Measurements from ENCODE around the gene EPHA8. TPM values are rescaled to one million over a fixed set of nuclear protein-coding genes. Genes with fewer than 3 reads are reported as not detected.

The EPHA8 gene
- polyA plus RNA-seq, 2 of the 4 experiments (the other 2 are of a cell fraction) = not detected

DNA sequence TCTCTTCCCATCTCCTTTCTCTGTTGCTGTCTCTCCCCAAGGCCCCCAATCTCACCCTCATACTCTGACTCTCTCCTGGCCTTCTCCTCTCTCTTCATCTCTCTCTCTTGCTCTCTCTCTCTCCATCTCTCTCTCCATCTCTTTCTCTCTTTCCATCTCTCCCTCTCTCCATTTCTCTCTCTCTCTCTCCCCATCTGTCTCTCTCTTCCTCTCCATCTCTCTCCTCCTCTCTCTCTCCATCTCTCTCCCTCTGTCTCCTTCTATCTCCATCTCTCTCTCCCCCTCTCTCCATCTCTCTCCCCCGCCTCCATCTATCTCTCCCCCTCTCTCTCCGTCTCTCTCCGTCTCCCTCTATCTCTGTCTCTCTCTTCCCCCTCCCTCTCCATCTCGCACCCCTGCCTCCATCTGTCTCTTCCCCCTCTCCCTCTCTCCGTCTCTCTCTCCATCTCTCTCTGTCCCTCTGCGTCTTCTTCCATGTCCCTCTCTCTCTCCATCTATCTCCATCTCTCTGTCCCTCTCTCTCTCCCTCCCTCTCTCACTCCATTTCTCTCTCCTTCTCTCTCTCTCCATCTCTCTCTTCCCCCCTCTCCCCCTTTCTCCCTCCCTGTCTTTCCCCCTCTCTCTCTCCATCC is 16.0 kb upstream of the EPHA8 start (continued):
- TF ChIP-seq, protein P1, sequence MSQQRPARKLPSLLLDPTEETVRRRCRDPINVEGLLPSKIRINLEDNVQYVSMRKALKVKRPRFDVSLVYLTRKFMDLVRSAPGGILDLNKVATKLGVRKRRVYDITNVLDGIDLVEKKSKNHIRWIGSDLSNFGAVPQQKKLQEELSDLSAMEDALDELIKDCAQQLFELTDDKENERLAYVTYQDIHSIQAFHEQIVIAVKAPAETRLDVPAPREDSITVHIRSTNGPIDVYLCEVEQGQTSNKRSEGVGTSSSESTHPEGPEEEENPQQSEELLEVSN (IDR thresholded peaks at IDR 0.05; ENCODE audit: borderline replicate concordance, low read depth) = no peak
- TF ChIP-seq MAFK (IDR thresholded peaks at IDR 0.05; ENCODE audit: partially characterized antibody) = no peak
- TF ChIP-seq BHLHE40 (IDR thresholded peaks at IDR 0.05; ENCODE audit: low read depth, low read length) = no peak
- no peak for TF ChIP-seq POLR2A (IDR thresholded peaks at IDR 0.05; ENCODE audit: low read length)
- TF ChIP-seq ZNF302 (CRISPR knock-in tag; IDR thresholded peaks at IDR 0.05) = no peak

DNA sequence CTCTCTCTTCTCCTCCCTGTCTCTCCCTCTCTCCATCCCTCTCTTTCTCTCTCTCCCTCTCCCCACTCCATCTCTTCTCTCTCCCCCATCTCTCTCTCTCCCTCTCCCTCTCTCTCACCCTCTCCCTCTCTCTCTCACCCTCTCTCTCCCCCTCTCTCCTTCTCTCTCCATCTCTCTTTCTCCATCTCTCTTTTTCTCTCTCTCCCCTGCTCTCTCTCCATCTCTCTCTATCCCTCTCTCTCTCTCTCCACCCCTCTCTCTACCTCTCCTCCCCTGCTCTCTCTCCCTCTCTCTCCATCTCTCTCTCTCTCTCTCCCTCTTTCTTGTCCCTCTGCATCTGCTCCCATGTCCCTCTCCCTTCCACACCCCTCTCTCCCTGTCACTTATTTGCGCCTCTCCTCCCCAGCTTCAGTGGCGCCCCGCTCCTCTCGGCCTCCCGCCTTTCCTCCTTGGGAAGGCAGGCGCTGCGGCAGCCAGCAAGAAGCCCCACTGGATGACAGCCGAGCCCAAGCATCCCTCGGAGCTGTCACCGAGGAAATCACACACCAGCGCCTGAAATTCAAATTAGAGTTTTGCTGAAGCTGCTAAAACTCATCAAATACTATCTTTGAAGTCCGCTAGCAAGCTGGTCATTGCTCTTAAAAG is 15.3 kb upstream of the EPHA8 start:
- Histone ChIP-seq H3K9me3 (no peaks in the 10 kb centered on the region), H3K4me1 (no peaks in the 10 kb centered on the region), H3K27ac (no peak overlapping the region), H3K4me2 (no peak overlapping the region), H3K4me3 (no peak overlapping the region)
- ATAC-seq = no peak
- 49% methylated on average over 8 of the region's 12 CpGs for WGBS (ENCODE audit: missing lambda C conversion rate)
- CTCF ChIA-PET = no interaction called here
- DNase-seq (ENCODE audit: low read depth in 1 of 2, low spot score in 1 of 2) = no peak
- TF ChIP-seq MYC (IDR thresholded peaks at IDR 0.05; ENCODE audit: borderline replicate concordance, low read length) (no peak), CBX8 (IDR thresholded peaks at IDR 0.05) (no peak), HOXB5 (CRISPR knock-in tag; IDR thresholded peaks at IDR 0.05) (no peak), RFX5 (IDR thresholded peaks at IDR 0.05) (no peak), RNF2 (IDR thresholded peaks at IDR 0.05; ENCODE audit: borderline replicate concordance, low read depth) (no peak), SREBF2 (IDR thresholded peaks at IDR 0.05) (no peak), BHLHE40 (IDR thresholded peaks at IDR 0.05; ENCODE audit: low read depth, low read length) (no peak), ZNF302 (CRISPR knock-in tag; IDR thresholded peaks at IDR 0.05) (no peak), NR3C1 (IDR thresholded peaks at IDR 0.05) (no peak), GATA3 (IDR thresholded peaks at IDR 0.05; ENCODE audit: borderline replicate concordance) (no peak), CHD2 (IDR thresholded peaks at IDR 0.05; ENCODE audit: low read length, partially characterized antibody) (no peak), TFCP2L1 (CRISPR knock-in tag; IDR thresholded peaks at IDR 0.05) (no peak), NFE2L2 (conservative IDR thresholded peaks at IDR 0.05; ENCODE audit: low read length) (no peak)
- TF ChIP-seq, protein P2, sequence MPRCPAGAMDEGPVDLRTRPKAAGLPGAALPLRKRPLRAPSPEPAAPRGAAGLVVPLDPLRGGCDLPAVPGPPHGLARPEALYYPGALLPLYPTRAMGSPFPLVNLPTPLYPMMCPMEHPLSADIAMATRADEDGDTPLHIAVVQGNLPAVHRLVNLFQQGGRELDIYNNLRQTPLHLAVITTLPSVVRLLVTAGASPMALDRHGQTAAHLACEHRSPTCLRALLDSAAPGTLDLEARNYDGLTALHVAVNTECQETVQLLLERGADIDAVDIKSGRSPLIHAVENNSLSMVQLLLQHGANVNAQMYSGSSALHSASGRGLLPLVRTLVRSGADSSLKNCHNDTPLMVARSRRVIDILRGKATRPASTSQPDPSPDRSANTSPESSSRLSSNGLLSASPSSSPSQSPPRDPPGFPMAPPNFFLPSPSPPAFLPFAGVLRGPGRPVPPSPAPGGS (IDR thresholded peaks at IDR 0.05) = no peak
- POLR2A ChIA-PET = no interaction called here
- no peak for FAIRE-seq

DNA sequence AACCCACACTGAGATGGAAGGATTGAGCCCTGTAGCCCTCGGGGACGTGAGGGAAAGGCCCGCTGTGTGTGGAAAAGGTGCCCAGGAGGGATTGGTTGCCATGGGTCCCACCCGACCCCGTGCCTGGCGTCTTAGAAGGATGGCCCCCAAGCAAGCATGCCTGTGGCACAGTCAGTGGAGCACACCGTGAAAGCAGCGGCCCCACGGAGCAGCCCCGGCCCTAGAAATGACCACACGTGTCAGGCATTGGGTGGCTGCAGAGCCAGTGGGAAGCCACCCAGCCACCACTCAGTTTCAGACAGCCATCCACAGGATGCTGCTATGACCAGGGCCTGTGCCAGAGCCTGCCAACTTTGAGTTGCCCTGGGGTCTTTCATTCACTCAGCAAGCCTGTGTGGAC is 13.3 kb upstream of the EPHA8 start:
- TF ChIP-seq BHLHE40 (IDR thresholded peaks at IDR 0.05; ENCODE audit: low read depth, low read length) (no peak), HDAC2 (IDR thresholded peaks at IDR 0.05) (no peak), RCOR1 (IDR thresholded peaks at IDR 0.05; ENCODE audit: low read depth, low read length) (no peak), POLR2A (IDR thresholded peaks at IDR 0.05; ENCODE audit: low read length) (no peak), CHD2 (IDR thresholded peaks at IDR 0.05; ENCODE audit: low read length, partially characterized antibody) (no peak), GATA3 (IDR thresholded peaks at IDR 0.05; ENCODE audit: borderline replicate concordance) (no peak), ZNF302 (CRISPR knock-in tag; IDR thresholded peaks at IDR 0.05) (no peak), NFE2L2 (conservative IDR thresholded peaks at IDR 0.05; ENCODE audit: low read length) (no peak), FOSL2 (IDR thresholded peaks at IDR 0.05) (no peak), FOSL2 (CRISPR knock-in tag; IDR thresholded peaks at IDR 0.05) (no peak), NR3C1 (IDR thresholded peaks at IDR 0.05) (no peak), HOXB5 (CRISPR knock-in tag; IDR thresholded peaks at IDR 0.05) (no peak), HEYL (CRISPR knock-in tag; IDR thresholded peaks at IDR 0.05) (no peak), ZC3H11A (IDR thresholded peaks at IDR 0.05) (no peak), CBX2 (IDR thresholded peaks at IDR 0.05; ENCODE audit: borderline replicate concordance, low read depth) (no peak)
- TF ChIP-seq, protein P3, sequence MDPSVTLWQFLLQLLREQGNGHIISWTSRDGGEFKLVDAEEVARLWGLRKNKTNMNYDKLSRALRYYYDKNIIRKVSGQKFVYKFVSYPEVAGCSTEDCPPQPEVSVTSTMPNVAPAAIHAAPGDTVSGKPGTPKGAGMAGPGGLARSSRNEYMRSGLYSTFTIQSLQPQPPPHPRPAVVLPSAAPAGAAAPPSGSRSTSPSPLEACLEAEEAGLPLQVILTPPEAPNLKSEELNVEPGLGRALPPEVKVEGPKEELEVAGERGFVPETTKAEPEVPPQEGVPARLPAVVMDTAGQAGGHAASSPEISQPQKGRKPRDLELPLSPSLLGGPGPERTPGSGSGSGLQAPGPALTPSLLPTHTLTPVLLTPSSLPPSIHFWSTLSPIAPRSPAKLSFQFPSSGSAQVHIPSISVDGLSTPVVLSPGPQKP (IDR thresholded peaks at IDR 0.05; ENCODE audit: low read depth, low read length) = no peak
- TF ChIP-seq, protein P4, sequence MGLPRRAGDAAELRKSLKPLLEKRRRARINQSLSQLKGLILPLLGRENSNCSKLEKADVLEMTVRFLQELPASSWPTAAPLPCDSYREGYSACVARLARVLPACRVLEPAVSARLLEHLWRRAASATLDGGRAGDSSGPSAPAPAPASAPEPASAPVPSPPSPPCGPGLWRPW (IDR thresholded peaks at IDR 0.05) = no peak
- TF ChIP-seq, protein P5, sequence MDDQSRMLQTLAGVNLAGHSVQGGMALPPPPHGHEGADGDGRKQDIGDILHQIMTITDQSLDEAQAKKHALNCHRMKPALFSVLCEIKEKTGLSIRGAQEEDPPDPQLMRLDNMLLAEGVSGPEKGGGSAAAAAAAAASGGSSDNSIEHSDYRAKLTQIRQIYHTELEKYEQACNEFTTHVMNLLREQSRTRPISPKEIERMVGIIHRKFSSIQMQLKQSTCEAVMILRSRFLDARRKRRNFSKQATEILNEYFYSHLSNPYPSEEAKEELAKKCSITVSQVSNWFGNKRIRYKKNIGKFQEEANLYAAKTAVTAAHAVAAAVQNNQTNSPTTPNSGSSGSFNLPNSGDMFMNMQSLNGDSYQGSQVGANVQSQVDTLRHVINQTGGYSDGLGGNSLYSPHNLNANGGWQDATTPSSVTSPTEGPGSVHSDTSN (IDR thresholded peaks at IDR 0.05) = no peak
- Histone ChIP-seq H3K4me3 (no peak overlapping the region), H3K27ac (no peak overlapping the region), H3K4me1 (no peaks in the 10 kb centered on the region), H3K4me2 (no peak overlapping the region), H3K9me3 (no peaks in the 10 kb centered on the region)
- FAIRE-seq = no peak
- no peak for DNase-seq (ENCODE audit: low read depth in 1 of 2, low spot score in 1 of 2)
- ChIA-PET POLR2A (no interaction called here), CTCF (no interaction called here)
- 68% methylated on average over 10 of the region's 11 CpGs for WGBS (ENCODE audit: missing lambda C conversion rate)
- no peak for ATAC-seq
